NCI-H69 (cell line): Measurements from ENCODE around the gene TEKT1.

Experiments used
- DNase-seq: peaks from one replicate; lab custom pipeline; 2025; lab: John Stamatoyannopoulos, UW

Gene TEKT1

DNA sequence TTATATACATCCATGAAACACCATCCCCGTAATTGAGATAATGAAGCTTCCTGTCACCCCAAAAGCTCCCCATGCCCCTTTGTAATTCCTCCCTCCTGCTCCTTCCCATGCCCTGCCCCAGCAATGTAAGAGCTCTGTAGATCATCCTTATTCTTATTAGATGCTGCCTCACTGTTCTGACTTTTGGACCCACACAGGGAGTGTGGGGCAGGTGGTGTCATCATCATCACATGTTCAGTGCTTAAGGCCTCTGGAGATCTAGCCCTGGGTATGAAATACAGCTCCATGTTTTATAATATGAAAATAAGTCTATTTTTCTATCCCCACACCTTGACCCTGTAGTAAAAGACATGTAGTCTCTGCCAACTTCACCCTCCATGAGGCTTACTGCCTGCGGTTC, 73.8 kb downstream of the TEKT1 start:
- DNase-seq = no peak

DNA sequence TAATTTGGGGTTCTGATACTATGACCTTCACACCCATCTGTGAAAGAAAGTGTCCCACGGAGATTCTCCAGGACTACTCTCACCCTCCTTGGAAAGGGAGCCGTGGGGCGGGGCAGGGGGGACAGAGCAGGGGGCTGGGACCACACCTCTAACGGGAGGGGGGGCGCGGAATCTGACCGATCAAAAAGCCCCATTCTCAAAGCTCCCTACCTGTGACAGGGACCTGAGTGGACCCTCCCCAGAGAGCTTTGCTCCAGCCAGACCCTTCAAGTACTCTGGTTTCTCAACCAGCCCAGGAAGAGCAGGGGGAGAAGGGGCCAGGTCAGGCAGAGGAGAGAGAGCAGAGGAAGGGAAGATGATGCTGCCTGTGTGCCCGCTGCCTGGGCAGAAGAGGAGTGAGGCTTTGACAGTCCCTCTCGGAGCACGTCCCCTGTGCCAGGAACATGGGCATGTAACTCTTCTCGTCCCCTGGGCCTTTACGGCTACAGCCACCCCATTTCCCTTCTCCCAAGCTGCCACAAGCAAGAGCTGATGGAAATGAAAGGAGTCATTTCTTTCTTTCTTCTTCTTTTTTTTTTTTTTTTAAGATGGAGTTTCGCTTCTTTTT, 75.0 kb downstream of the TEKT1 start:
- no peak for DNase-seq

DNA sequence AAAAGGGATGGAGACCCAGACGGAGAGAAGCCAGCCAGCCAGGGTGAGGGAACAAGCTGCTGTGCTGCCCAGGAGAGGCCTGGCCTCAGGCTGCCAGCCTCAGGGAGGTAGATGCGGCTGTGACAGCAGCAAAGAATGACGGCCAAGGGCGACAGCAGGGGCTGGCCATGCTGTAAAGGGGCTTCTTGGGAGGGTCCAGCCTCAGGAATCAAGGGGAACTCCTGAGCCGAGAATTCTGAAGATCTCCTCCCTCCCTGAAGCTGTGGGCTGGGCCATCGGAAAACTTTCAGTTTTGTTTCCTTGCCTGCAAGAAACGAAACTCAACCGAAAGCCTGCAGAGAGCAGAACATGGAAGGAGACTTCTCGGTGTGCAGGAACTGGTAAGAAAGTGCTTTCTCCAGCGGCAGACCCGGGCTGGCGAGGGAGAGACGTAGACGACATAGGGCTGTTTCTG, 75.8 kb downstream of the TEKT1 start, which contains the start of gene XAF1:
XAF1 (plus strand) TSS at position 316 of the 454 bp plus-strand sequence; CDS start at position 349, 33 bp downstream.
- no peak for DNase-seq

DNA sequence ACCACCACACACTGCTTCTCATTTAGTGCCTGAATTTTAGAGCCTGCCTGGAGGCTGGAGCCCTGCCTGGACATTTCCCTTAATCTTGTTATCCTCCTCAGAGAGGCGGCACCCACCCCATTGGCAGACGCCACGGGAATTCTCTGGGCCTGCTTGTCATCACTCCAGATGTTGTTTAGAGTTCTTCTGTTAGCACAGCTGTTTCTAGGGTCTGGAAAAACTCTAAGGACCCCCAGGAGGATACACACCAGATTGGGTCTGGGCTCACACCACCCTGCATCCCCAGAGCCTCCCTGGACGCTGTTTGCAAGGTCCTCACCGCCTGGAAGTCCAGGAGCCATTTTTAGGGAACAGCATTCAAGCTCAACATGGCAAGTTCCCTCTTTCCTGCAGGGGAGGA, 76.2 kb downstream of the TEKT1 start:
- no peak for DNase-seq

DNA sequence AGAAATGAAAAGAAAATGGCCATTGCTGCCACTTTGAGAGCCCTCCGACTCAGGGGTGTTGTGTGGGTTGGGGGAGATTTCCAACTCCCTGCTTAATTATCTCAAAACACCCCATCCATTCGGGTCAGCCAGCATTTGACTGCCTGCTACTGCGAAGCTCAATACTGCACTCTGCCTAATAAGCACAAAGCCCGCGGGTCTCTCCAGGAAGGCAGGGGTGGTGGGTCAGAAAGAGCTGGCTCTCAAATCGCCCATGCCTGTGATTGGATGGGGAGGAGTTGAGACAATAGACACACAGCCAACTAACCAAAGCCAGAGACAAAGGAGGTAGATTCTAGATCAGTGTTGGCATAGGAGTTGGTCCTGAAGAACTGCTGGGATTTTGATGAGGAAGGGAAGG, 78.0 kb downstream of the TEKT1 start:
- no peak for DNase-seq

DNA sequence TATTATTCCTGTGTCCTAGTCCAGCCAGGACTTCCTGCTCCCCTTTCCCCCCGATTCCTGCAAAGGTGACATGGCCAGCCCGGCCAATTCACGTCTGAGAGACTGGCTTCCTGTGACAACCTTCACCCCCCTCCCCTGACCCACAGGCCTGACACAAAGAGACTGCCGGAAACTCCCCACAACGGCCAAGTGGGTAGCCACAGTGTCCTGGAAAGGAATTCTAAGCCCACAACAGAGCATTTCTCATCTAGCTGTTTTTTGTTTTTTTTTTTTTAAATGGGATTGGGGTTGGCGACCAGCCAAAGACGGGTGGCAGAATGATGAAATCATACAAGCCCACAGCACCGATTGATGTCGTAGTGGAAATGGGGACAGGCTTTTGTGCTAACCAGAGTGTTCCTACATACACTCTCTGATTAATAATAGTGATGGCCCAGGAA, 78.5 kb downstream of the TEKT1 start:
- no peak for DNase-seq

DNA sequence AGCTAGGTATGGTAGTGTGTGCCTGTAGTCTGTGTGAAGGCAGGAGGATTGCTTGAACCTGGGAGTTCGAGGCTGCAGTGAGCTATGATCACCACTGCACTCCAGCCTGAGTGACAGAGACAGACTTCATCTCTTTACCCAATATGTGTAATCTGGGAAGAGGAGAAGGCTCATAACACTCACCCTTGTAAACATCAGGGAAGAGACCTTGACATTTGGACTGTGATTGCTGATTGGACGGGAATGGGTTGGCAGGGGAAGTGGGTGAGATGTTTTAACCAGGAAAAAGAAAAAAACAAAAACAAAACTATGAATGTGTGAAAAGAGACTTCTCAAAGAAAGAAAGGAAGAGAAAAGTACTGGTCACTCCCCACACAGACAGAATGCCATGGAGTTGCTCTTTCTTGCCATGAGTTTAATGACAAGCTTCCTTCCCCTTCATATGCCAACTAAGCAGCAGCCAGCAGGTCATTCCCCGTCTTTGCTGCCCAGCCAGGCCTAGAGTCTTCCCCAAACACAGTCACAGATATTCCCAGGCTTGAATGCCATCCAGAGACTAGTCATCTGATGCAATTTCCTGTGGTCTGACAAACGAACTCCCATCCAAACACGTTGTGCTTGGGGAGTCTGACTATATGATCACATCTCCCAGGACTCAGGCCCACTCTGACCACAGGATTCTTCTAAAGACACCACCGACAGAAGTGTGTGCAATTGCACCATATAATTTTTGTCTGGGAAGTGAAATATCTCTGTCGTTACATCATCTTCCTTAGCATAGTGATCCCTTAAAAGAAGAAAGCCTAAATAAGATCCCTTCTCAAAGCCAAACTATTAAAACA, 79.2 kb downstream of the TEKT1 start:
- no peak for DNase-seq

DNA sequence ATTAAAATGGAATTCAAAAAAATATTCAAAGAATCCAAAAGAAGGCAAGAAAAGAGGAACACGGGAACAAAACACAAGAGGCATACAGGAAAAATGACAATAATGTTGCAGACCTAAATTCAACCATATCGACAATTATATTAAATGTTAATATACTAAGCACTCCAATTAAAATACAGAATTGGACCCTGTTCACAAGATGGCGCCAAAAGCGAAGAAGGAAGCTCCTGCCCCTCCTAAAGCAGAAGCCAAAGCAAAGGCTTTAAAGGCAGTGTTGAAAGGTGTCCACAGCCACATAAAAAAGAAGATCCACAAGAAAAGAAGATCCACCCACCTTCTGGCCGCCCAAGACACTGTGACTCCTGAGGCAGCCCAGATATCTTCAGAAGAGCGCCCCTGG, 82.0 kb downstream of the TEKT1 start:
- DNase-seq = peak; percentile 2

DNA sequence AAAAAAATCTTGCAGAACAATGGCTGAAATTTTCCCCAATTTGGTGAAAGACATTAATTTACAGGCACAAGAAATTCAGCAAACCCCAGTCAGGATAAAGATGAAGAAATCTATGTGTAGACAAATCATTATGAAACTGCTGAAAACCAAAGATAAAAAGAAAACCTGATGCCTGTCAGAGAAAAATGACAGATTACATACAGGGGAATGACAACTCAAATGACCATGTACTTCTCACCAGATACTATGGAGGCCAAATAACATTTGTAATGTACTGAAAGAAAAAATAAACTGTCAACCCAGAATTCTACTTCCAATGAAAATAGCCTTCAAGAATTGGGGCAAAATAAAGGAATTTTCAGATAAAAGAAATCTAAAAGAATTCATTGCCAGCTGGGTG, 82.9 kb downstream of the TEKT1 start:
- no peak for DNase-seq
